GM12878 (cell line): Measurements from ENCODE around the gene ADAMTS14. TPM values are rescaled to one million over a fixed set of nuclear protein-coding genes. Genes with fewer than 3 reads are reported as not detected.

Source experiments
- ATAC-seq: fragments of 200-7000 bp; cut with Tn5 transposase; 3 replicates; pipeline ENCODE4 v1.9.1; 2020; ENCODE audit warnings: mild to moderate bottlenecking, moderate library complexity
- BruUV-seq: library from RNA; stranded (reverse); fragments of 400-500 nt; replicated peaks from 2 replicates; lab custom pipeline; 2021; lab: Mats Ljungman, UMichigan
- CTCF ChIA-PET: fragments of 300-600 bp; sonication (Branson Sonifier 250); formaldehyde crosslinking; extraction: SDS; loops from one replicate; lab custom pipeline; 2021; ENCODE audit warnings: inconsistent platforms; lab: Yijun Ruan, JAX
- POLR2A ChIA-PET: fragments of 350-600 bp; formaldehyde crosslinking; extraction: SDS; loops from one replicate; lab custom pipeline; 2021; ENCODE audit warnings: inconsistent platforms; lab: Charles Lee
- RAD21 ChIA-PET: fragments of 300-600 bp; sonication (Branson Sonifier 250); formaldehyde crosslinking; loops from one replicate; lab custom pipeline; 2023; ENCODE audit warnings: antibody characterized with exemption; ENCODE audit not compliant: unreplicated experiment; lab: Charles Lee
- SMC1A ChIA-PET: fragments of 300-600 bp; sonication (Branson Sonifier 250); formaldehyde crosslinking; loops from one replicate; lab custom pipeline; 2023; ENCODE audit not compliant: unreplicated experiment, uncharacterized antibody; lab: Charles Lee
- DNase-seq: peaks from one replicate; pipeline ENCODE4 v3.0.0-alpha.2; 2011; ENCODE audit warnings: low read depth, low spot score
- FAIRE-seq: peaks from 3 replicates; lab custom pipeline; 2011; peaks lifted over from hg19 to GRCh38; lab: Jason Lieb, UNC
- H2AFZ ChIP-seq: 2 replicates; pipeline ENCODE4 v1.6.0; 2011; ENCODE audit warnings: low read depth, low read length, control low read depth; ENCODE audit not compliant: control insufficient read depth
- H3K27ac ChIP-seq: 2 replicates; pipeline ENCODE4 v1.5.1; 2011; ENCODE audit warnings: control low read depth; ENCODE audit not compliant: control insufficient read depth, insufficient read depth
- H3K27me3 ChIP-seq, 2 experiments: replicated peaks in 1 of 2; 2 replicates each; pipeline versions ENCODE4 v1.6.0 to v1.6.1; 2011; ENCODE audit warnings: low read length in 1 of 2; ENCODE audit not compliant: control insufficient read depth in 2 of 2, insufficient read depth in 2 of 2
- H3K36me3 ChIP-seq, 2 experiments: 2 replicates each; pipeline ENCODE4 v1.5.1; 2011; ENCODE audit warnings: low read length in 1 of 2; ENCODE audit not compliant: control insufficient read depth in 2 of 2, insufficient read depth in 2 of 2
- H3K4me1 ChIP-seq: 2 replicates; pipeline ENCODE4 v1.6.1; 2011; ENCODE audit warnings: mild to moderate bottlenecking, low read length, moderate library complexity, mixed read lengths; ENCODE audit not compliant: control insufficient read depth, insufficient read depth
- H3K4me2 ChIP-seq: 2 replicates; pipeline ENCODE4 v1.6.0; 2011; ENCODE audit warnings: control low read depth; ENCODE audit not compliant: control insufficient read depth, insufficient read depth
- H3K4me3 ChIP-seq: fragments of 200-600 bp; sonication (generic); 2 replicates; pipeline ENCODE4 v1.5.1; 2016
- H3K79me2 ChIP-seq: 2 replicates; pipeline ENCODE4 v1.6.0; 2011; ENCODE audit warnings: low read length; ENCODE audit not compliant: control insufficient read depth, insufficient read depth
- H3K9ac ChIP-seq: 2 replicates; pipeline ENCODE4 v1.8.0; 2011; ENCODE audit warnings: low read length, control low read depth, mixed read lengths; ENCODE audit not compliant: control insufficient read depth, insufficient read depth
- H3K9me3 ChIP-seq: replicated peaks from 3 replicates; pipeline ENCODE4 v1.5.1; 2011; ENCODE audit warnings: mild to moderate bottlenecking, low read length; ENCODE audit not compliant: control insufficient read depth, insufficient read depth
- H4K20me1 ChIP-seq: 2 replicates; pipeline ENCODE4 v1.6.0; 2011; ENCODE audit not compliant: control insufficient read depth, insufficient read depth
- CHD1 ChIP-seq: IDR thresholded peaks from 2 replicates; pipeline ENCODE4 v1.6.1; 2012; ENCODE audit warnings: low read depth, low read length, improper control_type of control experiment
- CREB1 ChIP-seq: IDR thresholded peaks from 2 replicates; pipeline ENCODE4 v1.6.1; 2012; ENCODE audit warnings: low read depth, mild to moderate bottlenecking, inconsistent platforms
- NFYA ChIP-seq: IDR thresholded peaks from 2 replicates; pipeline ENCODE4 v1.6.1; 2011; ENCODE audit warnings: low read depth, mild to moderate bottlenecking, low read length, improper control_type of control experiment, borderline replicate concordance
- NRF1 ChIP-seq: conservative IDR thresholded peaks from 2 replicates; pipeline ENCODE4 v1.6.1; 2011; ENCODE audit warnings: mild to moderate bottlenecking, low read depth, low read length, improper control_type of control experiment
- RAD51 ChIP-seq: fragments of 450-650 bp; IDR thresholded peaks from 2 replicates; pipeline ENCODE4 v1.6.1; 2016; ENCODE audit warnings: moderate library complexity, mild to moderate bottlenecking, inconsistent platforms
- STAT3 ChIP-seq: IDR thresholded peaks from 2 replicates; pipeline ENCODE4 v1.6.1; 2011; ENCODE audit warnings: low read depth, low read length, improper control_type of control experiment
- SUZ12 ChIP-seq: fragments of 200-600 bp; sonication (generic); IDR thresholded peaks from one replicate; pipeline ENCODE4 v1.6.1; 2018; ENCODE audit warnings: antibody characterized with exemption, mild to moderate bottlenecking; ENCODE audit not compliant: unreplicated experiment
- ZSCAN29 ChIP-seq: fragments of 450-650 bp; IDR thresholded peaks from 2 replicates; pipeline ENCODE4 v1.6.1; 2017; ENCODE audit warnings: mild to moderate bottlenecking, moderate library complexity
- WGBS: methylation state at CpG from one replicate; pipeline ENCODE4 v1.1.6; 2016; ENCODE audit warnings: low lambda C conversion rate; ENCODE audit not compliant: insufficient replicate concordance, insufficient coverage; ENCODE audit errors: missing lambda C conversion rate; 5-methylcytosine and 5-hydroxymethylcytosine counted together
- in situ Hi-C: fragments of 300-500 bp; cut with MboI; formaldehyde crosslinking; loops from 9 replicates; pipeline ENCODE4 v1.14.3; 2018; ENCODE audit warnings: mixed read lengths
- intact Hi-C: fragments of 100-400 bp; cut with micrococcal nuclease; formaldehyde crosslinking; loops from one replicate; pipeline ENCODE4 v1.14.2; 2022; ENCODE audit not compliant: unreplicated experiment
- polyA plus RNA-seq, 11 experiments: library from polyadenylated mRNA; depleted of rRNA in 4 of 11; unstranded in 6 of 11; stranded (reverse) in 5 of 11; fragments of >200 nt; fragmentation: Nextera tagmentation in 4 of 11; fragmentation: Illumina TruSeq in 1 of 11; extraction: Ambion mirVana in 4 of 11; extraction: Trizol in 1 of 11; gene quantifications; 1 replicate in 1 of 11; 2 replicates in 10 of 11; pipeline versions ENCODE4 v1.2.1 to v1.2.3, GENCODE V29; 2011 to 2016; ENCODE audit warnings: inconsistent platforms in 2 of 11, missing spikeins in 2 of 11, low read depth in 1 of 11
- total RNA-seq, 4 experiments: library from RNA; depleted of rRNA in 3 of 4; stranded (reverse); fragments of >200 nt in 3 of 4; fragmentation: Illumina TruSeq in 1 of 4; extraction: Trizol in 1 of 4; gene quantifications; 2 replicates each; pipeline versions ENCODE4 v1.2.1 to v1.2.3, GENCODE V29; 2013 to 2021

ADAMTS14 gene
- total and polyA plus RNA-seq, 10 of the 15 experiments (the other 5 are each of a cell fraction or from before 2014, with no cell fraction given): 0.03 to 0.05 TPM; not detected in 8

DNA sequence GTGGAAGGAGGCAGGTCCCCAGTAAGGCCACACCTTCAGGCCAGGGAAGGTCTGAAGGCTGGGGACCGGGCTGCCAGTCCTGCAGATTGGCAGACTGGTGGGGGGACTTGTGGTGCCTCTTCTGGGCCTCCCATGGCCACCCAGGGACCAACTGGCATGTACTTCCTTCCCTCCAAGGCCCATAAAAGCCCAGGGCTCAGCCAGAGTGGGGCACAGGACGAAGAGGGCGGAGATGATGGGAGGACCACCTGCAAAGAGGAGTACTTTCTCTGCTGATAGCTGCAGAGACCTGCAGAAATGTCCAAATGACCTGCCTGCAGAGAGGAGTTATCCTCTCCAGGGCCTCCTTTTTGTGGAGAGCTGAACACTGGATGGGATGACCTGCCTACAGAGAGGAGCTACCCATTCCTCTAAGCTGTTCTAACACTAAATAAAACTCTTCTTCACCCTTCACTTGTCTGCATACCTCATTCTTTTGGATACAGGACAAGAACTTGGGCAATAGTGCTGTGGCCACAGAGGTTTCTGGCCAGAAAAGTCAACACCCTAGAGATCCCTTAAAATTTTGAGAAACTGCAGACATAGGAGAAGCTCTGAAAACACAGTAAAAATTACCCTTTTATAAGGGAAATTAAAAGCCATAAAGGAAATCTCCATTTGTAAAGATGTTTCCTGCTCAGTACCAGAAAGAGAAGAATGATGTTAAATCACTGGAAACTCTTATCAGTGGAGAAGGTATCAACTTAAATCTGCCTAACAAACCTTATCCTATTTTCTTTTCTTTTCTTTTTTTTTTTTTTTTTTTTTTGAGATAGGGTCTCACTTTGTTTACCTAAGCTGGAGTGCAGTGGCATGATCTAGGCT lies 49.1 kb upstream of the ADAMTS14 start:
- no peaks in the 10 kb centered on the region for H3K79me2 ChIP-seq
- SMC1A ChIA-PET: interaction anchor here (0.6 kb wide), 1 partner anchor 299 kb away, joined by 3 read pairs; no protein-coding TSS in a partner anchor
- ATAC-seq (no peak), FAIRE-seq (no peak), DNase-seq (no peak)
- H3K4me3 ChIP-seq: no peak overlapping the region
- H3K36me3 ChIP-seq: no peaks in the 10 kb centered on the region
- TF ChIP-seq CREB1 (no peak), NFYA (no peak), ZSCAN29 (no peak), CHD1 (no peak), NRF1 (no peak), RAD51 (no peak), SUZ12 (no peak), STAT3 (no peak)
- H2AFZ ChIP-seq: no peak overlapping the region
- H3K4me2 ChIP-seq: no peak overlapping the region
- intact Hi-C loops (no loop called here), in situ Hi-C loops (no loop called here)
- BruUV-seq: no TSS peak
- no peaks in the 10 kb centered on the region for H3K27me3 ChIP-seq
- 3% methylated on average over 3 of the region's 3 CpGs for WGBS
- H3K9me3 ChIP-seq: peaks cover 8% of the 10 kb centered on the region; the same call in 2 of the 3 replicates
- CTCF ChIA-PET: interaction anchor here (1.2 kb wide), 2 partner anchors 64 to 135 kb away, joined by 3 to 6 read pairs; no protein-coding TSS in a partner anchor
- H3K9ac ChIP-seq: no peak overlapping the region
- RAD21 ChIA-PET: no interaction called here
- no peaks in the 10 kb centered on the region for H3K4me1 ChIP-seq
- no peak overlapping the region for H3K27ac ChIP-seq
- no peaks in the 10 kb centered on the region for H4K20me1 ChIP-seq
- POLR2A ChIA-PET: interaction anchor here (0.6 kb wide), 2 partner anchors 47 to 337 kb away, joined by 3 to 8 read pairs; no protein-coding TSS in a partner anchor
